Neuronal stem cell (in vitro differentiated cells): ENCODE measurements around the gene HSF5.

Experiments used
- DNase-seq: peaks from one replicate; pipeline ENCODE4 v3.0.0-alpha.2; 2013; ENCODE audit warnings: low spot score
- H2AFZ ChIP-seq: one replicate; pipeline ENCODE4 v1.6.1; 2013; ENCODE audit warnings: mild to moderate bottlenecking, low read length, inconsistent platforms
- H2AK5ac ChIP-seq: 2 replicates; pipeline ENCODE4 v1.6.1; 2013; ENCODE audit warnings: low read depth, mild to moderate bottlenecking, inconsistent platforms, low read length, moderate library complexity, mixed read lengths
- H2BK120ac ChIP-seq: 2 replicates; pipeline ENCODE4 v1.6.1; 2013; ENCODE audit warnings: low read depth, mild to moderate bottlenecking, inconsistent platforms, low read length, moderate library complexity, mixed read lengths
- H2BK12ac ChIP-seq: one replicate; pipeline ENCODE4 v1.6.1; 2013; ENCODE audit warnings: low read length, inconsistent platforms
- H2BK15ac ChIP-seq: 2 replicates; pipeline ENCODE4 v1.6.1; 2013; ENCODE audit warnings: mild to moderate bottlenecking, low read length, inconsistent platforms, mixed read lengths
- H2BK5ac ChIP-seq: one replicate; pipeline ENCODE4 v1.6.1; 2013; ENCODE audit warnings: inconsistent platforms, mild to moderate bottlenecking, low read length, moderate library complexity
- H3K14ac ChIP-seq: one replicate; pipeline ENCODE4 v1.6.1; 2013; ENCODE audit warnings: low read length, inconsistent platforms
- H3K18ac ChIP-seq: 2 replicates; pipeline ENCODE4 v1.6.1; 2013; ENCODE audit warnings: low read length, inconsistent platforms
- H3K23ac ChIP-seq: 2 replicates; pipeline ENCODE4 v1.6.1; 2013; ENCODE audit warnings: low read depth, mild to moderate bottlenecking, mixed read lengths, low read length, inconsistent platforms; ENCODE audit not compliant: poor library complexity
- H3K27ac ChIP-seq: replicated peaks from 3 replicates; pipeline ENCODE4 v1.5.1; 2013; ENCODE audit warnings: low read length, inconsistent platforms
- H3K27me3 ChIP-seq, 3 experiments: 2 replicates each; pipeline ENCODE4 v1.6.1; 2013; ENCODE audit warnings: low read length in 3 of 3, mild to moderate bottlenecking in 2 of 3, inconsistent platforms in 1 of 3, low read depth in 1 of 3, mixed read lengths in 1 of 3, moderate library complexity in 1 of 3; ENCODE audit not compliant: control insufficient read depth in 3 of 3, insufficient read depth in 3 of 3
- H3K36me3 ChIP-seq, 2 donors: replicated peaks in 1 of 2; 2 replicates each; pipeline ENCODE4 v1.6.1; 2013; ENCODE audit warnings: low read length in 2 of 2; ENCODE audit not compliant: control insufficient read depth in 2 of 2, insufficient read depth in 2 of 2
- H3K4ac ChIP-seq: 2 replicates; pipeline ENCODE4 v1.6.1; 2013; ENCODE audit warnings: inconsistent platforms, mild to moderate bottlenecking, low read length, moderate library complexity
- H3K4me1 ChIP-seq, 2 donors: 1 replicate in 1 of 2; 2 replicates in 1 of 2; pipeline ENCODE4 v1.6.1; 2013; ENCODE audit warnings: low read length in 2 of 2, low read depth in 1 of 2; ENCODE audit not compliant: control insufficient read depth in 2 of 2, insufficient read depth in 1 of 2
- H3K4me2 ChIP-seq: one replicate; pipeline ENCODE4 v1.6.1; 2013; ENCODE audit warnings: mild to moderate bottlenecking, low read length, inconsistent platforms; ENCODE audit not compliant: insufficient read depth, poor library complexity, severe bottlenecking
- H3K4me3 ChIP-seq, 2 donors: 2 replicates each; pipeline ENCODE4 v1.5.1; 2013; ENCODE audit warnings: low read length in 2 of 2, mild to moderate bottlenecking in 2 of 2, inconsistent platforms in 1 of 2, moderate library complexity in 1 of 2
- H3K79me1 ChIP-seq: one replicate; pipeline ENCODE4 v1.6.1; 2013; ENCODE audit warnings: low read depth, mild to moderate bottlenecking, inconsistent platforms, low read length, moderate library complexity
- H3K9ac ChIP-seq: one replicate; pipeline ENCODE4 v1.6.1; 2013; ENCODE audit warnings: mild to moderate bottlenecking, low read depth, low read length, inconsistent platforms; ENCODE audit not compliant: poor library complexity
- H3K9me3 ChIP-seq, 2 donors: replicated peaks in 1 of 2; 2 replicates each; pipeline versions ENCODE3 to v1.6.1; 2013; ENCODE audit warnings: low read length in 2 of 2, mild to moderate bottlenecking in 2 of 2, inconsistent platforms in 1 of 2, low read depth in 1 of 2, mixed read lengths in 1 of 2, moderate library complexity in 1 of 2; ENCODE audit not compliant: control insufficient read depth in 2 of 2, insufficient read depth in 1 of 2
- H4K8ac ChIP-seq: one replicate; pipeline ENCODE4 v1.6.1; 2013; ENCODE audit warnings: low read depth, mild to moderate bottlenecking, inconsistent platforms, low read length, moderate library complexity
- H4K91ac ChIP-seq: one replicate; pipeline ENCODE4 v1.6.1; 2013; ENCODE audit warnings: low read length, low read depth, mild to moderate bottlenecking, inconsistent platforms; ENCODE audit not compliant: poor library complexity
- WGBS, 2 donors: extraction: QIAGEN DNeasy Blood & Tissue Kit; methylation state at CpG; one replicate each; pipeline ENCODE4 v1.1.7; 2013; ENCODE audit warnings: missing lambda C conversion rate in 2 of 2, mixed read lengths in 1 of 2; ENCODE audit not compliant: insufficient read length in 2 of 2, insufficient replicate concordance in 1 of 2; ENCODE audit errors: extremely low coverage in 2 of 2; 5-methylcytosine and 5-hydroxymethylcytosine counted together

HSF5 gene

GRCh38 chr17:58380207-58381123 lies 107.7 kb downstream of the HSF5 start:
- H3K4me3 ChIP-seq: no peak overlapping the region
- H2BK5ac ChIP-seq: no peak overlapping the region
- H3K27ac ChIP-seq: no peak overlapping the region
- H3K14ac ChIP-seq: no peak overlapping the region
- WGBS, 2 donors: no CpG with 5 or more reads among the region's 5 CpGs
- H4K8ac ChIP-seq: no peak overlapping the region
- no peaks in the 10 kb centered on the region for H3K27me3 ChIP-seq
- no peaks in the 10 kb centered on the region for H3K9me3 ChIP-seq
- H3K36me3 ChIP-seq: no peaks in the 10 kb centered on the region
- peaks cover 4% of the 10 kb centered on the region in 2 donors for H3K4me1 ChIP-seq
- no peak overlapping the region for H3K23ac ChIP-seq
- H3K18ac ChIP-seq: no peak overlapping the region
- no peak overlapping the region for H2AK5ac ChIP-seq
- H2BK120ac ChIP-seq: no peak overlapping the region
- H3K4me2 ChIP-seq: no peak overlapping the region
- no peaks in the 10 kb centered on the region for H3K79me1 ChIP-seq
- no peak for DNase-seq
- no peak overlapping the region for H4K91ac ChIP-seq
- no peak overlapping the region for H2BK12ac ChIP-seq
- no peak overlapping the region for H2AFZ ChIP-seq
- no peak overlapping the region for H3K4ac ChIP-seq
- H2BK15ac ChIP-seq: no peak overlapping the region
- H3K9ac ChIP-seq: no peak overlapping the region

GRCh38 chr17:58379511-58379824 lies 108.7 kb downstream of the HSF5 start:
- no peak overlapping the region for H3K23ac ChIP-seq
- no peak overlapping the region for H2BK5ac ChIP-seq
- H4K91ac ChIP-seq: no peak overlapping the region
- H2AFZ ChIP-seq: no peak overlapping the region
- H3K27me3 ChIP-seq: no peaks in the 10 kb centered on the region
- no CpG with 5 or more reads among the region's 3 CpGs for WGBS, 2 donors
- H3K36me3 ChIP-seq: no peaks in the 10 kb centered on the region
- H3K14ac ChIP-seq: no peak overlapping the region
- H4K8ac ChIP-seq: no peak overlapping the region
- no peak for DNase-seq
- no peaks in the 10 kb centered on the region for H3K79me1 ChIP-seq
- no peak overlapping the region for H3K4me3 ChIP-seq
- H3K4ac ChIP-seq: no peak overlapping the region
- H2BK15ac ChIP-seq: no peak overlapping the region
- H3K9me3 ChIP-seq: no peaks in the 10 kb centered on the region
- H3K4me2 ChIP-seq: no peak overlapping the region
- H2BK12ac ChIP-seq: no peak overlapping the region
- H3K4me1 ChIP-seq: peaks cover 4% of the 10 kb centered on the region in 2 donors
- no peak overlapping the region for H3K27ac ChIP-seq
- no peak overlapping the region for H2BK120ac ChIP-seq
- no peak overlapping the region for H2AK5ac ChIP-seq
- H3K18ac ChIP-seq: no peak overlapping the region
- no peak overlapping the region for H3K9ac ChIP-seq

GRCh38 chr17:58378733-58379510 lies 109.3 kb downstream of the HSF5 start:
- Histone ChIP-seq H2BK5ac (no peak overlapping the region), H4K8ac (no peak overlapping the region), H3K27me3 (no peaks in the 10 kb centered on the region), H3K79me1 (no peaks in the 10 kb centered on the region), H3K4me1 (peaks cover 2% of the 10 kb centered on the region in 2 donors), H3K18ac (no peak overlapping the region), H2BK12ac (no peak overlapping the region), H3K27ac (no peak overlapping the region), H3K4me3 (no peak overlapping the region), H2AK5ac (no peak overlapping the region), H3K23ac (no peak overlapping the region), H3K4me2 (no peak overlapping the region), H3K9ac (no peak overlapping the region), H2AFZ (no peak overlapping the region), H3K9me3 (no peaks in the 10 kb centered on the region), H3K14ac (no peak overlapping the region), H2BK120ac (no peak overlapping the region), H3K4ac (no peak overlapping the region), H3K36me3 (no peaks in the 10 kb centered on the region), H4K91ac (no peak overlapping the region), H2BK15ac (no peak overlapping the region)
- no peak for DNase-seq
- no CpG with 5 or more reads among the region's 8 CpGs for WGBS, 2 donors

- Histone ChIP-seq H4K91ac (no peak overlapping the region), H3K18ac (no peak overlapping the region), H3K4me1 (peaks cover 0 to 2% of the 10 kb centered on the region in 2 donors), H3K36me3 (no peaks in the 10 kb centered on the region), H2AFZ (no peak overlapping the region), H3K4ac (no peak overlapping the region), H3K27me3 (no peaks in the 10 kb centered on the region), H3K4me2 (no peak overlapping the region), H3K4me3 (no peak overlapping the region), H3K23ac (no peak overlapping the region), H3K14ac (no peak overlapping the region), H3K9ac (no peak overlapping the region), H3K27ac (no peak overlapping the region), H4K8ac (no peak overlapping the region), H3K9me3 (no peaks in the 10 kb centered on the region), H2BK120ac (no peak overlapping the region), H3K79me1 (no peaks in the 10 kb centered on the region), H2AK5ac (no peak overlapping the region), H2BK5ac (no peak overlapping the region), H2BK12ac (no peak overlapping the region), H2BK15ac (no peak overlapping the region)
- no CpG with 5 or more reads among the region's 5 CpGs for WGBS, 2 donors
- no peak for DNase-seq
These were observed 110.5 kb downstream of the HSF5 start for GRCh38 chr17:58377661-58378060.
